ENCODE measurements around the gene MSRB1. TPM values are rescaled to one million over a fixed set of nuclear protein-coding genes. Genes with fewer than 3 reads are reported as not detected.

MSRB1 gene
- total and polyA plus RNA-seq, 9 of the 15 experiments (the other 6 are each of a cell fraction or from before 2014, with no cell fraction given) = 5.4 to 33.7 (median 25.7) TPM

DNA sequence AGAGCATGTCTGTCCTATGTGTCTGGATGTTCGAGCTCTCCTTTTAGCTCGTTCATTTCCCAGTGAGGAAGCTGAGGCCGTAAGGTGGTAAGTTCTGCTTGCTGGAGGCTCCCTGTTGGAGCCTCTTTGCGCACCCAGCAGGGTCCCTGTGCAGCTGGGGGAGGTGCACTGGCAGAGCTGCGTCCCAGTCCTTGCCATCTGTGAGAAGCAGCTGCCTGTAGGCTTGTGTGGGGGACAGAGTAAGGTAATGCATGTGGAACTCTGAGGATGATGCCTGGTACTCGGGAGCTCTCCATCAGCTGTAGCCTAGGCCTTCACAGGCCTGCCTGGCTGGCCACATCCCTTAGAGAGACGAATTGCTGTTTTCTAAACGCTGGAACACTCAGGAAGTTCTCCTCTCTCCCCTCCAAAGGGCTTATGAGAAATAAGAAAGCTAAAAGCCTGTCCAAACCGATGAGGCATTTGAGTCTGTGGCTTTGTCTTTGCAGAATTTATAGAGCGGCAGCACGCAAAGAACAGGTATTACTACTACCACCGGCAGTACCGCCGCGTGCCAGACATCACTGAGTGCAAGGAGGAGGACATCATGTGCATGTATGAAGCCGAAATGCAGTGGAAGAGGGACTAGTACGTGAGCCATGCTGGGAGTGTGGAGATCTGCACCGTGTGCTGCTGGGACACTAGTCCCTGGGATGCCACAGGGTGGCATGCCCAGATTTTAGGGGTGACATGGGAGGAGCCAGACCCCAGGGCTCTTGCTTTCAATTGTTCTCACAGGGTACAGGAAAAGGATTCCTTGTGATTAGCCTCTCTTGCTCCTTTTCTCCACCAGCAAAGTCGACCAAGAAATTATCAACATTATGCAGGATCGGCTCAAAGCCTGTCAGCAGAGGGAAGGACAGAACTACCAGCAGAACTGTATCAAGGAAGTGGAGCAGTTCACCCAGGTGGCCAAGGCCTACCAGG is 17.9 kb upstream of the MSRB1 start (continued):
- TF ChIP-seq, protein P1, sequence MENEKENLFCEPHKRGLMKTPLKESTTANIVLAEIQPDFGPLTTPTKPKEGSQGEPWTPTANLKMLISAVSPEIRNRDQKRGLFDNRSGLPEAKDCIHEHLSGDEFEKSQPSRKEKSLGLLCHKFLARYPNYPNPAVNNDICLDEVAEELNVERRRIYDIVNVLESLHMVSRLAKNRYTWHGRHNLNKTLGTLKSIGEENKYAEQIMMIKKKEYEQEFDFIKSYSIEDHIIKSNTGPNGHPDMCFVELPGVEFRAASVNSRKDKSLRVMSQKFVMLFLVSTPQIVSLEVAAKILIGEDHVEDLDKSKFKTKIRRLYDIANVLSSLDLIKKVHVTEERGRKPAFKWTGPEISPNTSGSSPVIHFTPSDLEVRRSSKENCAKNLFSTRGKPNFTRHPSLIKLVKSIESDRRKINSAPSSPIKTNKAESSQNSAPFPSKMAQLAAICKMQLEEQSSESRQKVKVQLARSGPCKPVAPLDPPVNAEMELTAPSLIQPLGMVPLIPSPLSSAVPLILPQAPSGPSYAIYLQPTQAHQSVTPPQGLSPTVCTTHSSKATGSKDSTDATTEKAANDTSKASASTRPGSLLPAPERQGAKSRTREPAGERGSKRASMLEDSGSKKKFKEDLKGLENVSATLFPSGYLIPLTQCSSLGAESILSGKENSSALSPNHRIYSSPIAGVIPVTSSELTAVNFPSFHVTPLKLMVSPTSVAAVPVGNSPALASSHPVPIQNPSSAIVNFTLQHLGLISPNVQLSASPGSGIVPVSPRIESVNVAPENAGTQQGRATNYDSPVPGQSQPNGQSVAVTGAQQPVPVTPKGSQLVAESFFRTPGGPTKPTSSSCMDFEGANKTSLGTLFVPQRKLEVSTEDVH (IDR thresholded peaks at IDR 0.05; ENCODE audit: low read depth, partially characterized antibody) = peak; percentile 69
- TF ChIP-seq C11orf30 (IDR thresholded peaks at IDR 0.05; ENCODE audit: low read depth) (no peak), DNMT1 (IDR thresholded peaks at IDR 0.05) (0 out of 2 replicates have a peak, but pooled peaks have one; percentile 14), RUNX1 (IDR thresholded peaks at IDR 0.05; ENCODE audit: low read depth) (no peak), PHF21A (IDR thresholded peaks at IDR 0.05; ENCODE audit: borderline replicate concordance, low read depth) (0 out of 2 replicates have a peak, but pooled peaks have one; percentile 40), ZBTB11 (CRISPR knock-in tag; IDR thresholded peaks at IDR 0.05) (no peak), RBFOX2 (IDR thresholded peaks at IDR 0.05; ENCODE audit: low read depth, low read length) (peak; percentile 58), ZNF324 (CRISPR knock-in tag; IDR thresholded peaks at IDR 0.05) (no peak), HDAC3 (IDR thresholded peaks at IDR 0.05; ENCODE audit: borderline replicate concordance, partially characterized antibody) (no peak), TFAM (CRISPR knock-in tag; conservative IDR thresholded peaks at IDR 0.05) (no peak), RBM17 (IDR thresholded peaks at IDR 0.05; ENCODE audit: borderline replicate concordance, low read depth, low read length) (no peak), ATF1 (CRISPR knock-in tag; IDR thresholded peaks at IDR 0.05) (no peak), ATF1 (tag; IDR thresholded peaks at IDR 0.05) (0 out of 2 replicates have a peak, but pooled peaks have one; percentile 21), NELFE (IDR thresholded peaks at IDR 0.05; ENCODE audit: insufficient read depth, insufficient read length) (no peak)
- TF ChIP-seq, protein P2, sequence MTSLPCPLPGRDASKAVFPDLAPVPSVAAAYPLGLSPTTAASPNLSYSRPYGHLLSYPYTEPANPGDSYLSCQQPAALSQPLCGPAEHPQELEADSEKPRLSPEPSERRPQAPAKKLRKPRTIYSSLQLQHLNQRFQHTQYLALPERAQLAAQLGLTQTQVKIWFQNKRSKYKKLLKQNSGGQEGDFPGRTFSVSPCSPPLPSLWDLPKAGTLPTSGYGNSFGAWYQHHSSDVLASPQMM (CRISPR knock-in tag; IDR thresholded peaks at IDR 0.05) = peak; percentile 65; the same call in 1 of the 2 replicates
- TF ChIP-seq, protein P3, sequence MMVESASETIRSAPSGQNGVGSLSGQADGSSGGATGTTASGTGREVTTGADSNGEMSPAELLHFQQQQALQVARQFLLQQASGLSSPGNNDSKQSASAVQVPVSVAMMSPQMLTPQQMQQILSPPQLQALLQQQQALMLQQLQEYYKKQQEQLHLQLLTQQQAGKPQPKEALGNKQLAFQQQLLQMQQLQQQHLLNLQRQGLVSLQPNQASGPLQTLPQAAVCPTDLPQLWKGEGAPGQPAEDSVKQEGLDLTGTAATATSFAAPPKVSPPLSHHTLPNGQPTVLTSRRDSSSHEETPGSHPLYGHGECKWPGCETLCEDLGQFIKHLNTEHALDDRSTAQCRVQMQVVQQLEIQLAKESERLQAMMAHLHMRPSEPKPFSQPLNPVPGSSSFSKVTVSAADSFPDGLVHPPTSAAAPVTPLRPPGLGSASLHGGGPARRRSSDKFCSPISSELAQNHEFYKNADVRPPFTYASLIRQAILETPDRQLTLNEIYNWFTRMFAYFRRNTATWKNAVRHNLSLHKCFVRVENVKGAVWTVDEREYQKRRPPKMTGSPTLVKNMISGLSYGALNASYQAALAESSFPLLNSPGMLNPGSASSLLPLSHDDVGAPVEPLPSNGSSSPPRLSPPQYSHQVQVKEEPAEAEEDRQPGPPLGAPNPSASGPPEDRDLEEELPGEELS (CRISPR knock-in tag; IDR thresholded peaks at IDR 0.05; ENCODE audit: borderline replicate concordance) = peak; percentile 58; the same call in 1 of the 2 replicates
